Liver (tissue), 9 donors: Measurements from ENCODE around the gene SIX4. TPM values are rescaled to one million over a fixed set of nuclear protein-coding genes. Genes with fewer than 3 reads are reported as not detected.

ENCODE experiments used
- DNase-seq: peaks from one replicate; pipeline ENCODE4 v3.0.0-alpha.2; 2017; ENCODE audit warnings: low spot score
- H3K27ac ChIP-seq, 2 donors: one replicate each; pipeline ENCODE4 v1.7.0; 2013; ENCODE audit warnings: inconsistent platforms in 2 of 2, low read length in 2 of 2, control low read depth in 1 of 2, low read depth in 1 of 2, mild to moderate bottlenecking in 1 of 2
- H3K27me3 ChIP-seq, 4 donors: one replicate each; pipeline versions ENCODE4 v1.6.1 to v1.7.0; 2013; ENCODE audit warnings: low read length in 3 of 4, inconsistent platforms in 1 of 4, mild to moderate bottlenecking in 1 of 4, moderate library complexity in 1 of 4; ENCODE audit not compliant: control insufficient read depth in 4 of 4, insufficient read depth in 4 of 4
- H3K36me3 ChIP-seq, 4 donors: one replicate each; pipeline versions ENCODE4 v1.6.1 to v1.7.0; 2013; ENCODE audit warnings: low read length in 3 of 4, mild to moderate bottlenecking in 3 of 4, low read depth in 1 of 4, moderate library complexity in 1 of 4; ENCODE audit not compliant: control insufficient read depth in 4 of 4, insufficient read depth in 3 of 4
- H3K4me1 ChIP-seq, 4 donors: one replicate each; pipeline versions ENCODE4 v1.6.1 to v1.7.0; 2013; ENCODE audit warnings: low read length in 3 of 4, mild to moderate bottlenecking in 3 of 4, moderate library complexity in 1 of 4; ENCODE audit not compliant: control insufficient read depth in 4 of 4, insufficient read depth in 4 of 4
- H3K4me3 ChIP-seq, 3 donors: one replicate each; pipeline versions ENCODE4 v1.6.1 to v1.7.0; 2013; ENCODE audit warnings: low read length in 3 of 3, control low read depth in 1 of 3, low read depth in 1 of 3, mild to moderate bottlenecking in 1 of 3
- H3K9ac ChIP-seq, 2 donors: one replicate each; pipeline ENCODE4 v1.7.0; 2013; ENCODE audit warnings: low read length in 2 of 2, mild to moderate bottlenecking in 2 of 2, moderate library complexity in 2 of 2, control low read depth in 1 of 2, low read depth in 1 of 2
- H3K9me3 ChIP-seq, 4 donors: one replicate each; pipeline versions ENCODE4 v1.6.1 to v1.7.0; 2013; ENCODE audit warnings: low read length in 3 of 4; ENCODE audit not compliant: control insufficient read depth in 4 of 4
- ATF3 ChIP-seq: IDR thresholded peaks from 2 replicates; pipeline ENCODE4 v1.6.1; 2016; ENCODE audit warnings: antibody characterized with exemption
- CTCF ChIP-seq: fragments of 150-350 bp; IDR thresholded peaks from 2 replicates; pipeline ENCODE4 v1.5.1; 2017; ENCODE audit warnings: improper control_type of control experiment, low read depth, low read length; ENCODE audit not compliant: missing input control
- EGR1 ChIP-seq, 2 donors: IDR thresholded peaks; 2 replicates each; pipeline ENCODE4 v1.6.1; 2016 to 2018; ENCODE audit warnings: antibody characterized with exemption in 2 of 2, low read depth in 2 of 2
- FOXA1 ChIP-seq: IDR thresholded peaks from 2 replicates; pipeline ENCODE4 v1.6.1; 2016; ENCODE audit warnings: antibody characterized with exemption
- GABPA ChIP-seq, 2 donors: IDR thresholded peaks in 1 of 2; conservative IDR thresholded peaks in 1 of 2; 2 replicates each; pipeline ENCODE4 v1.6.1; 2016; ENCODE audit warnings: antibody characterized with exemption in 2 of 2, mild to moderate bottlenecking in 1 of 2, moderate library complexity in 1 of 2
- HNF4A ChIP-seq, 2 donors: conservative IDR thresholded peaks; 2 replicates each; pipeline ENCODE4 v1.6.1; 2016; ENCODE audit warnings: antibody characterized with exemption in 2 of 2, mild to moderate bottlenecking in 2 of 2
- HNF4G ChIP-seq: IDR thresholded peaks from 2 replicates; pipeline ENCODE4 v1.6.1; 2016; ENCODE audit warnings: antibody characterized with exemption
- JUND ChIP-seq, 2 donors: IDR thresholded peaks; 2 replicates each; pipeline ENCODE4 v1.6.1; 2016; ENCODE audit warnings: antibody characterized with exemption in 2 of 2
- MAX ChIP-seq: IDR thresholded peaks from 2 replicates; pipeline ENCODE4 v1.6.1; 2016; ENCODE audit warnings: antibody characterized with exemption
- NR2F2 ChIP-seq: IDR thresholded peaks from 2 replicates; pipeline ENCODE4 v1.6.1; 2016; ENCODE audit warnings: antibody characterized with exemption
- RAD21 ChIP-seq, 2 donors: IDR thresholded peaks; 2 replicates each; pipeline ENCODE4 v1.6.1; 2016; ENCODE audit warnings: antibody characterized with exemption in 2 of 2, mild to moderate bottlenecking in 2 of 2
- REST ChIP-seq: IDR thresholded peaks from 2 replicates; pipeline ENCODE4 v1.6.1; 2016; ENCODE audit warnings: antibody characterized with exemption, mild to moderate bottlenecking
- RXRA ChIP-seq, 2 donors: IDR thresholded peaks; 2 replicates each; pipeline ENCODE4 v1.6.1; 2017 to 2018; ENCODE audit warnings: antibody characterized with exemption in 2 of 2, mild to moderate bottlenecking in 1 of 2
- SP1 ChIP-seq: IDR thresholded peaks from 2 replicates; pipeline ENCODE4 v1.6.1; 2018; ENCODE audit warnings: antibody characterized with exemption, mild to moderate bottlenecking
- TAF1 ChIP-seq: conservative IDR thresholded peaks from 2 replicates; pipeline ENCODE4 v1.6.1; 2016; ENCODE audit warnings: antibody characterized with exemption, mild to moderate bottlenecking
- YY1 ChIP-seq: IDR thresholded peaks from 2 replicates; pipeline ENCODE4 v1.6.1; 2016; ENCODE audit warnings: antibody characterized with exemption, mild to moderate bottlenecking
- WGBS: extraction: QIAGEN DNeasy Blood & Tissue Kit; methylation state at CpG from one replicate; pipeline ENCODE4 v1.1.7; 2013; 5-methylcytosine and 5-hydroxymethylcytosine counted together
- polyA plus RNA-seq, 2 donors: library from polyadenylated mRNA; stranded (reverse) in 1 of 2; unstranded in 1 of 2; fragments of 200-250 nt in 1 of 2; fragments of >200 nt in 1 of 2; fragmentation: Nextera tagmentation in 1 of 2; extraction: Ambion mirVana in 1 of 2; gene quantifications; one replicate each; pipeline versions ENCODE4 v1.2.1 to v1.2.3, GENCODE V29; 2013 to 2015
- total RNA-seq, 2 donors: library from RNA; depleted of rRNA; stranded (reverse); fragments of >200 nt; gene quantifications; one replicate each; pipeline ENCODE4 v1.2.3, GENCODE V29; 2014
- donor health status: healthy.
- donor health status: healthy.
- donor health status: healthy.
- donor health status: healthy.
- donor health status: healthy.

Gene SIX4
- total and polyA plus RNA-seq, 4 donors: 0.08 to 0.93 (median 0.13) TPM

- 68% methylated on average over 4 of the region's 4 CpGs for WGBS
- Histone ChIP-seq H3K27me3 (peaks cover 0 to 2% (median 0%) of the 10 kb centered on the region in 4 donors), H3K4me1 (peaks cover 12 to 28% (median 20%) of the 10 kb centered on the region in 4 donors), H3K4me3 (no peak overlapping the region), H3K9me3 (no peaks in the 10 kb centered on the region), H3K9ac (no peak overlapping the region), H3K27ac (no peak overlapping the region), H3K36me3 (no peaks in the 10 kb centered on the region)
- TF ChIP-seq JUND (IDR thresholded peaks at IDR 0.05): no peak
- no peak for DNase-seq
Observed at GRCh38 chr14:60720962-60721325, 3.2 kb downstream of the SIX4 start.

- no peak overlapping the region for H3K27ac ChIP-seq
- no peak overlapping the region for H3K4me3 ChIP-seq
- WGBS: 92% methylated on average over 1 of the region's 1 CpG
- peaks cover 0 to 2% (median 0%) of the 10 kb centered on the region in 4 donors for H3K27me3 ChIP-seq
- no peak overlapping the region for H3K9ac ChIP-seq
- TF ChIP-seq CTCF (no peak), NR2F2 (no peak), RAD21 (IDR thresholded peaks at IDR 0.05) (no peak), MAX (no peak), REST (no peak), RXRA (IDR thresholded peaks at IDR 0.05) (no peak), SP1 (no peak), HNF4G (no peak)
- H3K36me3 ChIP-seq: no peaks in the 10 kb centered on the region
- no peaks in the 10 kb centered on the region for H3K9me3 ChIP-seq
- DNase-seq: no peak
- peaks cover 12 to 28% (median 20%) of the 10 kb centered on the region in 4 donors for H3K4me1 ChIP-seq
Observed at GRCh38 chr14:60720391-60720790, 3.8 kb downstream of the SIX4 start.

- no peak overlapping the region for H3K9ac ChIP-seq
- no peak overlapping the region for H3K27ac ChIP-seq
- no peaks in the 10 kb centered on the region for H3K36me3 ChIP-seq
- H3K4me3 ChIP-seq: no peak overlapping the region
- no peaks in the 10 kb centered on the region for H3K4me1 ChIP-seq
- no peaks in the 10 kb centered on the region for H3K9me3 ChIP-seq
- no peak for DNase-seq
- 93% methylated on average over 6 of the region's 6 CpGs for WGBS
- H3K27me3 ChIP-seq: no peaks in the 10 kb centered on the region
- TF ChIP-seq HNF4A (conservative IDR thresholded peaks at IDR 0.05) (no peak), RXRA (IDR thresholded peaks at IDR 0.05) (no peak), FOXA1 (no peak), YY1 (no peak), HNF4G (no peak), RAD21 (IDR thresholded peaks at IDR 0.05) (no peak), GABPA (IDR thresholded peaks at IDR 0.05 in 1 of 2, conservative IDR thresholded peaks at IDR 0.05 in 1 of 2) (no peak), NR2F2 (no peak), SP1 (no peak), TAF1 (no peak), CTCF (no peak), JUND (IDR thresholded peaks at IDR 0.05) (no peak), EGR1 (IDR thresholded peaks at IDR 0.05; ENCODE audit: low read depth in 2 of 2) (no peak), ATF3 (no peak), REST (no peak)
Observed at GRCh38 chr14:60713513-60713912, 10.6 kb downstream of the SIX4 start.
